ENCODE data around the gene PPTC7. TPM values are rescaled to one million over a fixed set of nuclear protein-coding genes. Genes with fewer than 3 reads are reported as not detected.

PPTC7 gene
- polyA plus RNA-seq, 1 donor from 2014 or later = 7.2 TPM

DNA sequence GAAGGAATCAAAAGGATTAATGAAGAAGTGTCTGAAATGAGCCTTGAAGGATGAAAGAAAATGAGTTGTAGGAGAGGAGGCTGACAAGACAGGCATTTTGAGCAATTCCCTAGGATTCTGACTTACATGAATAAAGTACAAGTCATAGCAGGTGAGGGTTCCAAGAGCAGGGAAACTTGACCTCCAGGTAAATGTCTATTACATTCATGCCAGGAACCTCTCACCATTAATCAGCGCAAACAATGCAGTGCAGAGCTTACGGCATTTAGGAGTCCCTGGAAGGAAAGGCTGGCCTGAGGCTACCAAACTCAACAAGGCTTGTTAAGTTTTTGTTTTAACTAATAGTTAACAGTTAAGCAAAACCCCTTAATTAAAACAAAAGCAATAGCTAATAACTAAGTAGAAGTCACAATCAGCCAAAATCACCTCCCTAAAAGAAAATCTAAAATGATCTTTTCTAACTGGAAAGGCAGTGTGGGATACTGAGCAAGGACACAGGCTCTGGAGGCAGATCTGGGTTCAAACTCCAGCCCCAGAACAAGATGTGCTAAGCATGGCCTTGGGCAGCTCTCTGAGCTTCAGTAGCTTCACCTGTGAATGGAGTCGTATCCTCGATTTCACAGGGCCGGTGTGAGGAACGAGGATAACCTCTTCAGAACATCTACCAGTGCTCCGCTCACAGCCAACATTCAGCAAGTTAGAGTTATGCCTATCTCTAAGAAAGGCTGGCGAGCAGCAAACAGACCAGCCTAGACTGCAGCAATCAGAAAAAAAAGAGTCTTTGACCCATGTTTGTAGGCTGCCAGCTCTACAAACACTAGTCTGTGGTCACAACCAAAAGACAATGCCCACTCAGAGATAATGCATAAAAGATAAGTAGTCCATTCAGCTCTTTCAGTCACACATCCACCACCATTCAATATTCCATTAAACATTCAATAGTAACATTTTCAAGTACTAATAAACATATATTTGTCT lies 16.9 kb downstream of the PPTC7 start:
- no peak overlapping the region for H2AFZ ChIP-seq (ENCODE audit: low read depth, low read length)
- TF ChIP-seq TAF1 (IDR thresholded peaks at IDR 0.05; ENCODE audit: low read depth) = no peak
- TF ChIP-seq, protein P1, sequence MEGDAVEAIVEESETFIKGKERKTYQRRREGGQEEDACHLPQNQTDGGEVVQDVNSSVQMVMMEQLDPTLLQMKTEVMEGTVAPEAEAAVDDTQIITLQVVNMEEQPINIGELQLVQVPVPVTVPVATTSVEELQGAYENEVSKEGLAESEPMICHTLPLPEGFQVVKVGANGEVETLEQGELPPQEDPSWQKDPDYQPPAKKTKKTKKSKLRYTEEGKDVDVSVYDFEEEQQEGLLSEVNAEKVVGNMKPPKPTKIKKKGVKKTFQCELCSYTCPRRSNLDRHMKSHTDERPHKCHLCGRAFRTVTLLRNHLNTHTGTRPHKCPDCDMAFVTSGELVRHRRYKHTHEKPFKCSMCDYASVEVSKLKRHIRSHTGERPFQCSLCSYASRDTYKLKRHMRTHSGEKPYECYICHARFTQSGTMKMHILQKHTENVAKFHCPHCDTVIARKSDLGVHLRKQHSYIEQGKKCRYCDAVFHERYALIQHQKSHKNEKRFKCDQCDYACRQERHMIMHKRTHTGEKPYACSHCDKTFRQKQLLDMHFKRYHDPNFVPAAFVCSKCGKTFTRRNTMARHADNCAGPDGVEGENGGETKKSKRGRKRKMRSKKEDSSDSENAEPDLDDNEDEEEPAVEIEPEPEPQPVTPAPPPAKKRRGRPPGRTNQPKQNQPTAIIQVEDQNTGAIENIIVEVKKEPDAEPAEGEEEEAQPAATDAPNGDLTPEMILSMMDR (IDR thresholded peaks at IDR 0.05; ENCODE audit: poor library complexity, severe bottlenecking) = no peak
- no peak for TF ChIP-seq EP300 (conservative IDR thresholded peaks at IDR 0.05; ENCODE audit: poor library complexity, severe bottlenecking)
- TF ChIP-seq EZH2 (IDR thresholded peaks at IDR 0.05; ENCODE audit: borderline replicate concordance, insufficient read depth, low read length, poor library complexity, severe bottlenecking) = no peak
- no peak for TF ChIP-seq MXI1 (conservative IDR thresholded peaks at IDR 0.05; ENCODE audit: poor library complexity, severe bottlenecking)
- TF ChIP-seq, protein P2, sequence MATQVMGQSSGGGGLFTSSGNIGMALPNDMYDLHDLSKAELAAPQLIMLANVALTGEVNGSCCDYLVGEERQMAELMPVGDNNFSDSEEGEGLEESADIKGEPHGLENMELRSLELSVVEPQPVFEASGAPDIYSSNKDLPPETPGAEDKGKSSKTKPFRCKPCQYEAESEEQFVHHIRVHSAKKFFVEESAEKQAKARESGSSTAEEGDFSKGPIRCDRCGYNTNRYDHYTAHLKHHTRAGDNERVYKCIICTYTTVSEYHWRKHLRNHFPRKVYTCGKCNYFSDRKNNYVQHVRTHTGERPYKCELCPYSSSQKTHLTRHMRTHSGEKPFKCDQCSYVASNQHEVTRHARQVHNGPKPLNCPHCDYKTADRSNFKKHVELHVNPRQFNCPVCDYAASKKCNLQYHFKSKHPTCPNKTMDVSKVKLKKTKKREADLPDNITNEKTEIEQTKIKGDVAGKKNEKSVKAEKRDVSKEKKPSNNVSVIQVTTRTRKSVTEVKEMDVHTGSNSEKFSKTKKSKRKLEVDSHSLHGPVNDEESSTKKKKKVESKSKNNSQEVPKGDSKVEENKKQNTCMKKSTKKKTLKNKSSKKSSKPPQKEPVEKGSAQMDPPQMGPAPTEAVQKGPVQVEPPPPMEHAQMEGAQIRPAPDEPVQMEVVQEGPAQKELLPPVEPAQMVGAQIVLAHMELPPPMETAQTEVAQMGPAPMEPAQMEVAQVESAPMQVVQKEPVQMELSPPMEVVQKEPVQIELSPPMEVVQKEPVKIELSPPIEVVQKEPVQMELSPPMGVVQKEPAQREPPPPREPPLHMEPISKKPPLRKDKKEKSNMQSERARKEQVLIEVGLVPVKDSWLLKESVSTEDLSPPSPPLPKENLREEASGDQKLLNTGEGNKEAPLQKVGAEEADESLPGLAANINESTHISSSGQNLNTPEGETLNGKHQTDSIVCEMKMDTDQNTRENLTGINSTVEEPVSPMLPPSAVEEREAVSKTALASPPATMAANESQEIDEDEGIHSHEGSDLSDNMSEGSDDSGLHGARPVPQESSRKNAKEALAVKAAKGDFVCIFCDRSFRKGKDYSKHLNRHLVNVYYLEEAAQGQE (IDR thresholded peaks at IDR 0.05; ENCODE audit: borderline replicate concordance) = no peak
- no peak for TF ChIP-seq POLR2AphosphoS5 (IDR thresholded peaks at IDR 0.05)
- no peak for TF ChIP-seq SMC3 (conservative IDR thresholded peaks at IDR 0.05; ENCODE audit: poor library complexity)
- no peak for TF ChIP-seq RAD21 (conservative IDR thresholded peaks at IDR 0.05)
- no peaks in the 10 kb centered on the region for H3K36me3 ChIP-seq (ENCODE audit: insufficient read depth, low read length)
- H3K4me3 ChIP-seq (ENCODE audit: low read length) = no peak overlapping the region
- no peaks in the 10 kb centered on the region for H3K9me2 ChIP-seq (ENCODE audit: insufficient read depth, low read length)
- no peak overlapping the region for H3K27ac ChIP-seq (ENCODE audit: low read length)
- no peaks in the 10 kb centered on the region for H4K20me1 ChIP-seq (ENCODE audit: insufficient read depth)
- H3K27me3 ChIP-seq (ENCODE audit: insufficient read depth, low read depth, low read length) = no peaks in the 10 kb centered on the region
- H3K4me2 ChIP-seq (ENCODE audit: low read length) = no peak overlapping the region
- H3K79me2 ChIP-seq (replicated peaks; ENCODE audit: insufficient read depth, low read length) = no peaks in the 10 kb centered on the region
- no peak overlapping the region for H3K9ac ChIP-seq (ENCODE audit: low read length)
- no peaks in the 10 kb centered on the region for H3K9me3 ChIP-seq (ENCODE audit: low read length)
- no peaks in the 10 kb centered on the region for H3F3A ChIP-seq (ENCODE audit: insufficient read depth, low read length, poor library complexity, severe bottlenecking)

DNA sequence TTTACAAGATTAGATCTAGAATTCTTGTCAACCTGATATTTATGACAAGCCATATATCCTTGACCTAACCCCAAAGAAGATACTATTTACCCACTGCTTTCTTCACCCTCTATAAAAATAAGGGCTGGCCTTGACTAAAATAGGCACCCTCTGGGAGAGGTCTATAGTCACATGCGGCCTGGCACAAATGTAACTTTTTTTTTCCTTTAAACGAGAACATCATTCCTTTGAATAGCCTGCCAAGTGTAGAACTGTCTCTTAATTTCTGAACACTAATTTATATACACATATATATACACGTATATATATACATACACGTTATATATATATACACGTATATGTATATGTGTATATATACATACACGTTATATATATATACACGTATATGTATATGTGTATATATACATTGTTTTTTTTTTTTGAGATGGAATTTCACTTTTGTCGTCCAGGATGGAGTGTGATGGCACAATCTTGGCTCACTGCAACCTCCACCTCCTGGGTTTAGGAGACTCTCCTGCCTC lies 18.6 kb downstream of the PPTC7 start:
- Histone ChIP-seq H3K27ac (ENCODE audit: low read length) (no peak overlapping the region), H3K79me2 (replicated peaks; ENCODE audit: insufficient read depth, low read length) (no peaks in the 10 kb centered on the region)

More for the DNA sequence above, 18.6 kb downstream of the PPTC7 start:
- H3K9ac ChIP-seq (ENCODE audit: low read length) = no peak overlapping the region
- H3K4me2 ChIP-seq (ENCODE audit: low read length) = no peak overlapping the region
- no peak overlapping the region for H3K4me3 ChIP-seq (ENCODE audit: low read length)
- no peaks in the 10 kb centered on the region for H3K9me2 ChIP-seq (ENCODE audit: insufficient read depth, low read length)
- TF ChIP-seq EP300 (conservative IDR thresholded peaks at IDR 0.05; ENCODE audit: poor library complexity, severe bottlenecking) = no peak
- TF ChIP-seq RAD21 (conservative IDR thresholded peaks at IDR 0.05) = no peak
- TF ChIP-seq, protein P2 (IDR thresholded peaks at IDR 0.05; ENCODE audit: borderline replicate concordance) = no peak
- TF ChIP-seq EZH2 (IDR thresholded peaks at IDR 0.05; ENCODE audit: borderline replicate concordance, insufficient read depth, low read length, poor library complexity, severe bottlenecking) = no peak
- TF ChIP-seq, protein P1 (IDR thresholded peaks at IDR 0.05; ENCODE audit: poor library complexity, severe bottlenecking) = no peak
- no peak for TF ChIP-seq MXI1 (conservative IDR thresholded peaks at IDR 0.05; ENCODE audit: poor library complexity, severe bottlenecking)
- no peak for TF ChIP-seq TAF1 (IDR thresholded peaks at IDR 0.05; ENCODE audit: low read depth)
- no peak for TF ChIP-seq SMC3 (conservative IDR thresholded peaks at IDR 0.05; ENCODE audit: poor library complexity)
- TF ChIP-seq POLR2AphosphoS5 (IDR thresholded peaks at IDR 0.05) = no peak
- no peak overlapping the region for H2AFZ ChIP-seq (ENCODE audit: low read depth, low read length)
- H3K36me3 ChIP-seq (ENCODE audit: insufficient read depth, low read length) = no peaks in the 10 kb centered on the region
- no peaks in the 10 kb centered on the region for H3K9me3 ChIP-seq (ENCODE audit: low read length)
- H3K27me3 ChIP-seq (ENCODE audit: insufficient read depth, low read depth, low read length) = no peaks in the 10 kb centered on the region
- no peaks in the 10 kb centered on the region for H3F3A ChIP-seq (ENCODE audit: insufficient read depth, low read length, poor library complexity, severe bottlenecking)
- H4K20me1 ChIP-seq (ENCODE audit: insufficient read depth) = no peaks in the 10 kb centered on the region
